ENCODE measurements around the gene ST6GALNAC3.

The ST6GALNAC3 gene

DNA sequence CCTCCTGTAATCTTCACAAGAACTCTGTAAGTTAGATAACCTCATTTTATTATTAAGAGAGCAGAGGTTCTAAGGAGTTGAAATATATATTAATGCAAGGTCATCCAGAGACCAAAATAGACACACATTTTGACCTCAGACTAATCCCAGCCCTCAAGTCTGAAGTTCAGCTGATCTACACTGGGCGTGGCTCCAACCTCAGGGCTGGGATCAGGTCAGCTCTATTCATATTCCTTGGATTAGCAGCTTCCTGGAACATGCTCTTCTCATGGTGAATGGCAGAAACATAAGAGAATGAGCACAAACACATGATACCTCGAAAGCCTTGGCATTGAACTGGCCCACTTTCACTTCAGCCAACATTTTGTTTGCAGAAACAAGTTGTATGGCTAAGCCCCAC lies 592.0 kb downstream of the ST6GALNAC3 start:
- Histone ChIP-seq H2AFZ (ENCODE audit: low read depth, low read length) (no peak overlapping the region), H3K27me3 (ENCODE audit: insufficient read depth, low read length) (no peaks in the 10 kb centered on the region), H3K4me3 (ENCODE audit: low read length) (no peak overlapping the region), H3K4me1 (ENCODE audit: insufficient read depth, low read length) (peaks cover under 1% of the 10 kb centered on the region), H3K9me3 (ENCODE audit: low read length) (no peaks in the 10 kb centered on the region), H3K36me3 (ENCODE audit: insufficient read depth, low read length) (no peaks in the 10 kb centered on the region)

DNA sequence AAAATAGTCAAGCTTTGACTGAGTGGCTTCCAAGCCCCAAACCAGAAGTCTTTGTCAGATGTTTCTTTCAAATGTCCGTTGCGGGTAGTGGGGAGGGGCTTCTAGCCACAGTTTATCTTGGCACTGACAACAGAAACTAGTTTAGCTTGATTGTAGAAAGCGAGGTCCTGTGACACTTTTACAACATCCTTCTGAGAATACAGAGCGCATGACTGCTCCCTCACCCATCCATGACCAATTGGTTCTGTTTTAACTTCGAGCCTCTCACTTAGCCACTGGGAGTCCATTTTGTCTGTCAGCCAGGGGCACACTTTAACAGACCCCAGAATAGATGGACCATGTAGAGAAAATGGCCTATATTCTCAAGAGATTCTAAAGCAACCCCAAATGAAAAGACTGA lies 593.5 kb downstream of the ST6GALNAC3 start:
- peak overlapping the region; percentile 17 for H2AFZ ChIP-seq (ENCODE audit: low read depth, low read length)

DNA sequence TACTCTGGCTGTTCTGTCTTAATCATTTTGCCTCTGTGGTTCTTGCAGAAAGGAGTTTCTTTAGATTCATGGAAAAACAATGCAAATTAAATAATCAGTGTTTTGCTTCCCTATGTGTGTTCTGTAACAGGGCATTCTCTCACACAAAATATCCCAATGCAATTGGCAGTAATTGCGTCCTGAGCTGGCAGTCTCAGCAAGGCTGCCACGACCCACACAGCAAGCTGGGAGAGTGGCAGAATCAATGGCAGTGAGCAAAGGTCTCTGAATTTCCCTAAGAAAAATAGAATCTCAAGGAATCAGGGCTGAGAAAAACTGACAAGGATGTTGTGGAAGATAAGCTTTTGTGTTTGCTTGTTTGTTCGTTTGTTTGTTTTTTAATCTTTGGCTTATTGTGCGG lies 594.6 kb downstream of the ST6GALNAC3 start:
- no peaks in the 10 kb centered on the region for H3K4me1 ChIP-seq (ENCODE audit: insufficient read depth, low read length)
- H3K36me3 ChIP-seq (ENCODE audit: insufficient read depth, low read length), result no peaks in the 10 kb centered on the region
- H3K4me3 ChIP-seq (ENCODE audit: low read length), result no peak overlapping the region
- H3K9me3 ChIP-seq (ENCODE audit: low read length), result no peaks in the 10 kb centered on the region
- H3K27me3 ChIP-seq (ENCODE audit: insufficient read depth, low read length), result no peaks in the 10 kb centered on the region
- H2AFZ ChIP-seq (ENCODE audit: low read depth, low read length), result no peak overlapping the region

More for the DNA sequence above, 593.5 kb downstream of the ST6GALNAC3 start:
- Histone ChIP-seq H3K4me1 (ENCODE audit: insufficient read depth, low read length) (no peaks in the 10 kb centered on the region), H3K36me3 (ENCODE audit: insufficient read depth, low read length) (no peaks in the 10 kb centered on the region), H3K9me3 (ENCODE audit: low read length) (no peaks in the 10 kb centered on the region), H3K4me3 (ENCODE audit: low read length) (no peak overlapping the region), H3K27me3 (ENCODE audit: insufficient read depth, low read length) (no peaks in the 10 kb centered on the region)

DNA sequence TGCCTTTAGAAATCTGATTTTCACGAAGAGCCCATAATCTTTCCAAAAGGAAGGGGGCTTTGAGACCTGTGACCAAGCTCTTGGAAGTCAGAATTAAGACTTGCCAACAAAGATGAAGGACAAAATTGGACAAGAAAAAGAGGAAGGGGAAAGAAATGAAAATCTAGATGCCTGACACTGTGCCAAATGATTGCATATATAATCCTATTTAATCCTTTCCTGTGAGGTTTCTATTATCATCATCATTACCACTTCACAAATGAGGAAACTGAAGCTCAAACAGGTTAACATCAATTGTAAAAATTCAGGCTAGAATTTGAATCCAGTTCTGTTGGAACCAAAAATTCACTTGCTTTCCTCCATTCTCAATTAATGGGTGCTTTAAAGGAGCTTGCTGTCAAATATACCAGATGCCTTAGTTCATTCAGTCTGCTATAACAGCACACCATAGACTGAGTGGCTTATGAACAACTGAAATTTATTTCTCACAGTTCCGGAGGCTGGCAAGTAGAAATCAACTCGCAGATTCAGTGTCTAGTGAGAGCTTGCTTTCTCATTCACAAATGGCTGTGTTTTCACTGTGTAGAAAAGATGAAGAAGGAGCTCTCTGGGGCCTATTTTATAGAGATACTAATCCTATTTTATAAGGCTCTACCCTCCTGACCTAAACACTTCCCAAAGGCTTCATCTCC lies 595.2 kb downstream of the ST6GALNAC3 start:
- no peaks in the 10 kb centered on the region for H3K36me3 ChIP-seq (ENCODE audit: insufficient read depth, low read length)
- no peaks in the 10 kb centered on the region for H3K27me3 ChIP-seq (ENCODE audit: insufficient read depth, low read length)
- no peak overlapping the region for H2AFZ ChIP-seq (ENCODE audit: low read depth, low read length)
- no peaks in the 10 kb centered on the region for H3K9me3 ChIP-seq (ENCODE audit: low read length)
- H3K4me3 ChIP-seq (ENCODE audit: low read length), result no peak overlapping the region
- no peaks in the 10 kb centered on the region for H3K4me1 ChIP-seq (ENCODE audit: insufficient read depth, low read length)

DNA sequence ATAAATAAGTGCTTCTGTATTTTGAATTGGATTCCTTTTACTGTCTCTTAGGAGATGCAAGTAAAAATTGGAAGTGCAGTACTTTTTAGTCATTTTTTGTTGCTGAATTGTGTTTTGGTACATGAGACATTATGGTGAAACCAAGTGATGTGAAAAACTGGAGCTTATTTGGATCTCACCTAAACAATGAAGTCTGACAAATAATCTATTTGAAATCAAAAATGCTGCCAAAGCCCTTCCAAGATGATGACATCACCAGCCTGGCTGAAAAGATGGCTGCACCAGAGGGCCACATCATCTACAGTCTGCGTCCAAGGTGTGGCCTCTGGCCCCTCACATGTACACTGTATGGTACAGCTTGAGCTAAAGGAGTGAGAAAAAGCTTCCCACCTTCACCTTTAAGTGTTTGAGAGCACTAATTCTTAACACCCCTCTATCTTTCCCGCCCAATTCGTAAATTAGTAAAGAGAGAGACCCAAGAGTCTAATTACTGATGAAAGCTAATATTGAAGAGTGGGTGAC lies 600.2 kb downstream of the ST6GALNAC3 start:
- Histone ChIP-seq H3K27me3 (ENCODE audit: insufficient read depth, low read length) (no peaks in the 10 kb centered on the region), H3K36me3 (ENCODE audit: insufficient read depth, low read length) (no peaks in the 10 kb centered on the region), H3K9me3 (ENCODE audit: low read length) (no peaks in the 10 kb centered on the region), H3K4me1 (ENCODE audit: insufficient read depth, low read length) (peaks cover 1% of the 10 kb centered on the region), H2AFZ (ENCODE audit: low read depth, low read length) (no peak overlapping the region), H3K4me3 (ENCODE audit: low read length) (no peak overlapping the region)

DNA sequence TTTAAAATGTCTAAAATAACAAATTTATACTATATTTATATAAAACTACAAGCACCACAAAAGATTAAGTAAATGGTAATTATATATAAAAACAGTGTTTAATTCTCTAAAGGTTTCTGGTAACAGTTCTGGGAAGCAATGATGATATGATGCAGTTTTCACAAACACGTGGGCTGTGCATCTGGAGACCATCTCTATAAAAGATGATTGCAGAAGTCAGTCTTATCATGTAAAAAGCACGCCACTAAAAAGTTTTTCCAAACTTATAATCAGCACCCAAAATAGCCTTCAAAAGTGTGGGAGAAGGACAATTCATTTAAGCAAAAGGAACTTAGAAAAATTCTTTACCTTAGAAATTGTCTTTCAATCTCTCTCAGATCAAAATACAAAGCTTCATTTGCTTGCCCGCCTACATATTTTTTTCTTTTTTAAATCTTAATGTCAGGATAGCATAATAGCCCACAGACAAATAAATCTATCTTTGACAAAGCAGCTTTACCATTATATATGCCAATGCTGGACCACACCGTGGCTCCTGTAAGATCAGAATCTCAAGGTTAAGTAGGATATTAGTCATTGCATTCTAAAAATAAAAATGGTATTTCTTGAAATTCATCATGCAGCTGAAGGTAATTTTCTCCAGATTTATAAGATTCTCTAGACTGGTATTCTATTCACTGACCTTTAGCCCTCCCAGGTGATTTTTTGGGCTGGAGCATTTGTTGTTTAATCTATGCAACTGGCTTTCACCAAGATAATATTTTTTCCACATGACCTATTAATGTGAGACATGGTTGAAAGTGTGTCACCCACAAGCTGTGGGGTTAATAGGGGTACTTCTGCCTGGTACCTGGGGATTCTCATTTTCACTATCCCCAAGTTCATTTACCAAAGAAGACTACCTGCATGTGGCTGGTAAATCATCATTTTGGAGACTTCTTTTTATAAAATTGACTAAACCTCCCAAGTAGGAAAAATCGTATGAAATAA lies 603.2 kb downstream of the ST6GALNAC3 start:
- no peaks in the 10 kb centered on the region for H3K9me3 ChIP-seq (ENCODE audit: low read length)
- H3K36me3 ChIP-seq (ENCODE audit: insufficient read depth, low read length), result no peaks in the 10 kb centered on the region
- no peak overlapping the region for H3K4me3 ChIP-seq (ENCODE audit: low read length)
- H2AFZ ChIP-seq (ENCODE audit: low read depth, low read length), result no peak overlapping the region
- peaks cover 19% of the 10 kb centered on the region for H3K4me1 ChIP-seq (ENCODE audit: insufficient read depth, low read length)
- H3K27me3 ChIP-seq (ENCODE audit: insufficient read depth, low read length), result no peaks in the 10 kb centered on the region

DNA sequence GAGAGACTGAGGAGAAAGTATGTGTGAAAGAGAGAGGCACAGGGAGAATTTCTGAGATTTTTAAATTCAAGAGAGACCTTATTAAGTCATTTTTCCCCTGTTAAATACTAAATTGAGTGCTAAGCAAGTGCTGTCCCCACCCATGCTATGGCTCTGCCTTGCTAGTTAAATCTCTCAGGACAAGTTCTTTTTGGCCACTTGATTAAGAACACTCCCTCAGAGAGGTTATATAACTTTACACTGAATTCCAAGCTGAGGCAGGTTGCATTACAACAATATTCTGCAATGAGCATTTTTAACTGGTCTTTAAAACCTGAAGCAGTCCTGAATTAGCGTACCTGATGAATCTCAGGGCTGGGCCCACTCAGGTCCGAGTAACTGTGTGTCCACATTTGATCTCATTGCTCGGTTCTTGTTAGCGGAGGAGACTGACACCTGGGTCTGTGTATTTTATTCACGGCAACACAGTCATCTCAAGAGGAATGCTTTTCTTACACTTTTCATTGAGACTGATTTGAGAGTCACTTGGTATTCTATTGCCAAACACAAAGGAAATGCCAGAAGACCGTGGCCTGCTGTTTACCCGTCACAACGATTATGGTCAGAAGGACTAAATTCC lies 605.1 kb downstream of the ST6GALNAC3 start:
- Histone ChIP-seq H3K4me1 (ENCODE audit: insufficient read depth, low read length) (peaks cover 19% of the 10 kb centered on the region), H3K27me3 (ENCODE audit: insufficient read depth, low read length) (no peaks in the 10 kb centered on the region), H3K9me3 (ENCODE audit: low read length) (no peaks in the 10 kb centered on the region), H3K36me3 (ENCODE audit: insufficient read depth, low read length) (no peaks in the 10 kb centered on the region), H3K4me3 (ENCODE audit: low read length) (no peak overlapping the region), H2AFZ (ENCODE audit: low read depth, low read length) (no peak overlapping the region)

DNA sequence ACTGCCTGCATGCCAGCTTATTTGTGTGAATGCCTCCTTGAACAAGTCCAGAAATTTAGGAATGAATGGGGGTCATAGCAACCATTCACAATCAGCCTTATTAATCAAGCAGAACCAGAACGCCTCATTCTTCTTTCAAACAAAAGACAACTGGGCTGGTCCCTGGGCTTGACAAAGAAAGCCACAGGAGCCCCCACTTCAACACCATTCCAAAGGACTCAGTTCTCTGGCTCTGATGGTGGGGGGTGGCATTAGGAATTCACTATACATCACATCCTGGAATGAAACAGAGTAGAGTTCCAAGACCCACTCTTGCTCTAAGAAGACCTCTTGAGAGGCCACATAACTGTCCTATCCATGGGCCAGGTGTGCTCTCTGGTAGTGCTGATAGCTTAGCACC lies 606.1 kb downstream of the ST6GALNAC3 start:
- peaks cover 19% of the 10 kb centered on the region for H3K4me1 ChIP-seq (ENCODE audit: insufficient read depth, low read length)

DNA sequence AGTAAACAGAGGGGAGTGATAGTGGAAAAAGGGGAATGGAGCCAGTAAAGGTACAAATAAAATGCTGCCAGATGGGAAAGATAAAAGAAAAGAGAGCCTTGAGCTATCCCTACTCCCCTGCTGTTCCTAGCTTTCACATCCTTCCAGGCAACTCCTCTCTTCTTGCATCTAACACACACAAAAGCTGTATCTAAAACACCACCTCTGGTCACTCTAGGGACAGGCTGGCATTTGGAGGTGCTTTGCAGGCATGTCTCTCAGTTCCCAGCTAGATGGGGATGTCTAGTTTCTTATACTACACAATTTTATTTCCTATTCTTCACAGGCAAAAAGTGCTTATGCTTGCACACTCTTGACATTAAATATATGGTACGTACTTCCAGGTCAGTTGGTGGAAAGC lies 607.6 kb downstream of the ST6GALNAC3 start:
- H3K4me3 ChIP-seq (ENCODE audit: low read length), result no peak overlapping the region
- no peaks in the 10 kb centered on the region for H3K36me3 ChIP-seq (ENCODE audit: insufficient read depth, low read length)
- H2AFZ ChIP-seq (ENCODE audit: low read depth, low read length), result no peak overlapping the region
- H3K27me3 ChIP-seq (ENCODE audit: insufficient read depth, low read length), result no peaks in the 10 kb centered on the region
- H3K4me1 ChIP-seq (ENCODE audit: insufficient read depth, low read length), result peaks cover 19% of the 10 kb centered on the region
- H3K9me3 ChIP-seq (ENCODE audit: low read length), result no peaks in the 10 kb centered on the region

More for the DNA sequence above, 606.1 kb downstream of the ST6GALNAC3 start:
- Histone ChIP-seq H2AFZ (ENCODE audit: low read depth, low read length) (no peak overlapping the region), H3K9me3 (ENCODE audit: low read length) (no peaks in the 10 kb centered on the region), H3K4me3 (ENCODE audit: low read length) (no peak overlapping the region), H3K27me3 (ENCODE audit: insufficient read depth, low read length) (no peaks in the 10 kb centered on the region), H3K36me3 (ENCODE audit: insufficient read depth, low read length) (no peaks in the 10 kb centered on the region)

Data from neuron (in vitro differentiated cells).